GM23338 (cell line): ENCODE measurements around the gene UVRAG. TPM values are rescaled to one million over a fixed set of nuclear protein-coding genes. Genes with fewer than 3 reads are reported as not detected.

Source experiments
- ATAC-seq: fragments of 200-7000 bp; cut with Tn5 transposase; 3 replicates; pipeline ENCODE4 v1.9.1; 2020
- DNase-seq: peaks from one replicate; pipeline ENCODE4 v3.0.0-alpha.2; 2015; ENCODE audit warnings: low spot score
- H2AFZ ChIP-seq: fragments of 200-600 bp; sonication (generic); 2 replicates; pipeline ENCODE4 v1.8.0; 2016; ENCODE audit warnings: antibody characterized with exemption, mild to moderate bottlenecking, moderate library complexity
- H3F3A ChIP-seq: fragments of 200-600 bp; sonication (generic); replicated peaks from 2 replicates; pipeline ENCODE4 v1.8.0; 2017; ENCODE audit warnings: antibody characterized with exemption, mixed run types, low read depth
- H3K27ac ChIP-seq: fragments of 200-600 bp; sonication (generic); 2 replicates; pipeline ENCODE4 v1.6.1; 2016; ENCODE audit warnings: low read depth
- H3K27me3 ChIP-seq: fragments of 200-600 bp; sonication (generic); 2 replicates; pipeline ENCODE4 v1.8.0; 2016; ENCODE audit warnings: mild to moderate bottlenecking, mixed run types, moderate library complexity; ENCODE audit not compliant: insufficient read depth
- H3K36me3 ChIP-seq: fragments of 200-600 bp; sonication (generic); 2 replicates; pipeline ENCODE4 v1.8.0; 2016; ENCODE audit warnings: mild to moderate bottlenecking; ENCODE audit not compliant: insufficient read depth
- H3K4me1 ChIP-seq: fragments of 200-600 bp; sonication (generic); 2 replicates; pipeline ENCODE4 v1.8.0; 2016; ENCODE audit warnings: mild to moderate bottlenecking, moderate library complexity; ENCODE audit not compliant: insufficient read depth
- H3K4me2 ChIP-seq: fragments of 200-600 bp; sonication (generic); 2 replicates; pipeline ENCODE4 v1.7.1; 2017; ENCODE audit warnings: mixed run types
- H3K4me3 ChIP-seq: fragments of 200-600 bp; sonication (generic); 2 replicates; pipeline ENCODE4 v1.6.1; 2016; ENCODE audit warnings: mixed run types
- H3K79me2 ChIP-seq: fragments of 200-600 bp; sonication (generic); replicated peaks from 2 replicates; pipeline ENCODE4 v1.8.0; 2017; ENCODE audit warnings: mild to moderate bottlenecking; ENCODE audit not compliant: insufficient read depth
- H3K9me2 ChIP-seq: fragments of 200-600 bp; sonication (generic); 2 replicates; pipeline ENCODE4 v1.8.0; 2017; ENCODE audit not compliant: insufficient read depth
- H4K20me1 ChIP-seq: fragments of 200-600 bp; sonication (generic); replicated peaks from 2 replicates; pipeline ENCODE4 v1.8.0; 2017; ENCODE audit warnings: mild to moderate bottlenecking; ENCODE audit not compliant: insufficient read depth
- H3K27ac Mint-ChIP-seq: 2 replicates; pipeline ENCODE4 v1.8.0; 2020; ENCODE audit warnings: inconsistent platforms, mild to moderate bottlenecking, moderate library complexity, mixed read lengths
- H3K27me3 Mint-ChIP-seq: 3 replicates; pipeline ENCODE4 v1.8.0; 2022; ENCODE audit warnings: low read depth, mild to moderate bottlenecking, moderate library complexity, mixed read lengths, inconsistent platforms; ENCODE audit not compliant: insufficient read depth, poor library complexity
- H3K36me3 Mint-ChIP-seq: 3 replicates; pipeline ENCODE4 v1.8.0; 2021; ENCODE audit warnings: low read depth, mild to moderate bottlenecking, inconsistent platforms, moderate library complexity, mixed read lengths
- H3K4me1 Mint-ChIP-seq: 3 replicates; pipeline ENCODE4 v1.8.0; 2020; ENCODE audit warnings: mild to moderate bottlenecking, inconsistent platforms, mixed read lengths
- H3K4me3 Mint-ChIP-seq: 3 replicates; pipeline ENCODE4 v1.8.0; 2021; ENCODE audit warnings: moderate library complexity, mild to moderate bottlenecking, inconsistent platforms, mixed read lengths
- H3K9me3 Mint-ChIP-seq: 3 replicates; pipeline ENCODE4 v1.8.0; 2020; ENCODE audit warnings: moderate library complexity, mild to moderate bottlenecking, inconsistent platforms, mixed read lengths
- CREB1 ChIP-seq: fragments of 250-450 bp; sonication (Bioruptor Pico); IDR thresholded peaks from 2 replicates; pipeline ENCODE4 v1.5.0; 2020; ENCODE audit warnings: low read depth, mild to moderate bottlenecking, moderate library complexity
- CTCF ChIP-seq, 2 experiments: fragments of 200-600 bp in 1 of 2; sonication (generic) in 1 of 2; conservative IDR thresholded peaks; 2 replicates each; pipeline versions ENCODE4 v1.5.1 to v1.6.1; 2016 to 2017; ENCODE audit warnings: antibody characterized with exemption in 2 of 2, low read depth in 2 of 2, mild to moderate bottlenecking in 2 of 2, moderate library complexity in 1 of 2
- EZH2 ChIP-seq: fragments of 200-600 bp; sonication (generic); IDR thresholded peaks from one replicate; pipeline ENCODE4 v1.8.0; 2017; ENCODE audit warnings: antibody characterized with exemption, mild to moderate bottlenecking, low read depth; ENCODE audit not compliant: unreplicated experiment
- EZH2phosphoT487 ChIP-seq: fragments of 200-600 bp; sonication (generic); IDR thresholded peaks from one replicate; pipeline ENCODE4 v1.8.1; 2018; ENCODE audit warnings: antibody characterized with exemption; ENCODE audit not compliant: unreplicated experiment
- JUNB ChIP-seq: IDR thresholded peaks from one replicate; pipeline ENCODE4 v1.6.1; 2016; ENCODE audit warnings: antibody characterized with exemption; ENCODE audit not compliant: unreplicated experiment
- NANOG ChIP-seq: IDR thresholded peaks from 2 replicates; pipeline ENCODE4 v1.6.1; 2016; ENCODE audit warnings: antibody characterized with exemption, borderline replicate concordance
- POLR2AphosphoS5 ChIP-seq: IDR thresholded peaks from 2 replicates; pipeline ENCODE4 v1.6.1; 2016; ENCODE audit warnings: antibody characterized with exemption, low read depth
- STAT1 ChIP-seq: IDR thresholded peaks from one replicate; pipeline ENCODE4 v1.6.1; 2016; ENCODE audit warnings: antibody characterized with exemption; ENCODE audit not compliant: unreplicated experiment
- ZNF114 ChIP-seq: fragments of 250-450 bp; sonication (Bioruptor Pico); IDR thresholded peaks from 2 replicates; pipeline ENCODE4 v1.5.0; 2020; ENCODE audit warnings: mild to moderate bottlenecking, moderate library complexity
- ZNF331 ChIP-seq: fragments of 250-450 bp; sonication (Bioruptor Pico); IDR thresholded peaks from 2 replicates; pipeline ENCODE4 v1.5.0; 2020; ENCODE audit warnings: low read depth, mild to moderate bottlenecking, moderate library complexity
- polyA plus RNA-seq: library from polyadenylated mRNA; unstranded; fragments of >200 nt; fragmentation: Nextera tagmentation; extraction: Ambion mirVana; gene quantifications from 2 replicates; pipeline ENCODE4 v1.2.1, GENCODE V29; 2016
- total RNA-seq: library from RNA; depleted of rRNA; stranded (reverse); fragments of >200 nt; shearing (Covaris generic); gene quantifications from 2 replicates; pipeline ENCODE4 v1.2.3, GENCODE V29; 2014
- TF ChIP-seq, protein P1 (sequence below): IDR thresholded peaks from one replicate; pipeline ENCODE4 v1.6.1; 2018; ENCODE audit warnings: antibody characterized with exemption; ENCODE audit not compliant: unreplicated experiment
- TF ChIP-seq, protein P2 (sequence below): fragments of 250-450 bp; sonication (Bioruptor Pico); IDR thresholded peaks from 2 replicates; pipeline ENCODE4 v1.5.0; 2020; ENCODE audit warnings: mild to moderate bottlenecking, moderate library complexity
- TF ChIP-seq, protein P3 (sequence below): IDR thresholded peaks from 2 replicates; pipeline ENCODE4 v1.6.1; 2016; ENCODE audit warnings: antibody characterized with exemption

Gene UVRAG
- total and polyA plus RNA-seq, 2 experiments from 2014 or later, result 15.3 to 17.4 TPM

- Mint-ChIP-seq H3K27me3 (no peaks in the 10 kb centered on the region), H3K9me3 (peaks cover under 1% of the 10 kb centered on the region), H3K27ac (no peak overlapping the region), H3K4me3 (no peak overlapping the region), H3K36me3 (peaks cover 1% of the 10 kb centered on the region; the same call in 2 of the 3 replicates), H3K4me1 (no peaks in the 10 kb centered on the region)
- Histone ChIP-seq H3K9me2 (no peaks in the 10 kb centered on the region), H3F3A (no peaks in the 10 kb centered on the region), H3K4me2 (no peak overlapping the region), H3K4me1 (no peaks in the 10 kb centered on the region), H2AFZ (no peak overlapping the region), H3K79me2 (no peaks in the 10 kb centered on the region), H4K20me1 (no peaks in the 10 kb centered on the region), H3K27me3 (no peaks in the 10 kb centered on the region), H3K4me3 (no peak overlapping the region), H3K27ac (no peak overlapping the region), H3K36me3 (no peaks in the 10 kb centered on the region)
- TF ChIP-seq, protein P1, sequence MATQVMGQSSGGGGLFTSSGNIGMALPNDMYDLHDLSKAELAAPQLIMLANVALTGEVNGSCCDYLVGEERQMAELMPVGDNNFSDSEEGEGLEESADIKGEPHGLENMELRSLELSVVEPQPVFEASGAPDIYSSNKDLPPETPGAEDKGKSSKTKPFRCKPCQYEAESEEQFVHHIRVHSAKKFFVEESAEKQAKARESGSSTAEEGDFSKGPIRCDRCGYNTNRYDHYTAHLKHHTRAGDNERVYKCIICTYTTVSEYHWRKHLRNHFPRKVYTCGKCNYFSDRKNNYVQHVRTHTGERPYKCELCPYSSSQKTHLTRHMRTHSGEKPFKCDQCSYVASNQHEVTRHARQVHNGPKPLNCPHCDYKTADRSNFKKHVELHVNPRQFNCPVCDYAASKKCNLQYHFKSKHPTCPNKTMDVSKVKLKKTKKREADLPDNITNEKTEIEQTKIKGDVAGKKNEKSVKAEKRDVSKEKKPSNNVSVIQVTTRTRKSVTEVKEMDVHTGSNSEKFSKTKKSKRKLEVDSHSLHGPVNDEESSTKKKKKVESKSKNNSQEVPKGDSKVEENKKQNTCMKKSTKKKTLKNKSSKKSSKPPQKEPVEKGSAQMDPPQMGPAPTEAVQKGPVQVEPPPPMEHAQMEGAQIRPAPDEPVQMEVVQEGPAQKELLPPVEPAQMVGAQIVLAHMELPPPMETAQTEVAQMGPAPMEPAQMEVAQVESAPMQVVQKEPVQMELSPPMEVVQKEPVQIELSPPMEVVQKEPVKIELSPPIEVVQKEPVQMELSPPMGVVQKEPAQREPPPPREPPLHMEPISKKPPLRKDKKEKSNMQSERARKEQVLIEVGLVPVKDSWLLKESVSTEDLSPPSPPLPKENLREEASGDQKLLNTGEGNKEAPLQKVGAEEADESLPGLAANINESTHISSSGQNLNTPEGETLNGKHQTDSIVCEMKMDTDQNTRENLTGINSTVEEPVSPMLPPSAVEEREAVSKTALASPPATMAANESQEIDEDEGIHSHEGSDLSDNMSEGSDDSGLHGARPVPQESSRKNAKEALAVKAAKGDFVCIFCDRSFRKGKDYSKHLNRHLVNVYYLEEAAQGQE, result no peak
- TF ChIP-seq STAT1 (no peak), CTCF (conservative IDR thresholded peaks at IDR 0.05; ENCODE audit: low read depth in 2 of 2) (no peak), NANOG (no peak), JUNB (no peak), EZH2 (no peak), CREB1 (CRISPR knock-in tag) (no peak), POLR2AphosphoS5 (no peak), ZNF331 (CRISPR knock-in tag) (no peak), EZH2phosphoT487 (no peak), ZNF114 (no peak)
- TF ChIP-seq, protein P2, sequence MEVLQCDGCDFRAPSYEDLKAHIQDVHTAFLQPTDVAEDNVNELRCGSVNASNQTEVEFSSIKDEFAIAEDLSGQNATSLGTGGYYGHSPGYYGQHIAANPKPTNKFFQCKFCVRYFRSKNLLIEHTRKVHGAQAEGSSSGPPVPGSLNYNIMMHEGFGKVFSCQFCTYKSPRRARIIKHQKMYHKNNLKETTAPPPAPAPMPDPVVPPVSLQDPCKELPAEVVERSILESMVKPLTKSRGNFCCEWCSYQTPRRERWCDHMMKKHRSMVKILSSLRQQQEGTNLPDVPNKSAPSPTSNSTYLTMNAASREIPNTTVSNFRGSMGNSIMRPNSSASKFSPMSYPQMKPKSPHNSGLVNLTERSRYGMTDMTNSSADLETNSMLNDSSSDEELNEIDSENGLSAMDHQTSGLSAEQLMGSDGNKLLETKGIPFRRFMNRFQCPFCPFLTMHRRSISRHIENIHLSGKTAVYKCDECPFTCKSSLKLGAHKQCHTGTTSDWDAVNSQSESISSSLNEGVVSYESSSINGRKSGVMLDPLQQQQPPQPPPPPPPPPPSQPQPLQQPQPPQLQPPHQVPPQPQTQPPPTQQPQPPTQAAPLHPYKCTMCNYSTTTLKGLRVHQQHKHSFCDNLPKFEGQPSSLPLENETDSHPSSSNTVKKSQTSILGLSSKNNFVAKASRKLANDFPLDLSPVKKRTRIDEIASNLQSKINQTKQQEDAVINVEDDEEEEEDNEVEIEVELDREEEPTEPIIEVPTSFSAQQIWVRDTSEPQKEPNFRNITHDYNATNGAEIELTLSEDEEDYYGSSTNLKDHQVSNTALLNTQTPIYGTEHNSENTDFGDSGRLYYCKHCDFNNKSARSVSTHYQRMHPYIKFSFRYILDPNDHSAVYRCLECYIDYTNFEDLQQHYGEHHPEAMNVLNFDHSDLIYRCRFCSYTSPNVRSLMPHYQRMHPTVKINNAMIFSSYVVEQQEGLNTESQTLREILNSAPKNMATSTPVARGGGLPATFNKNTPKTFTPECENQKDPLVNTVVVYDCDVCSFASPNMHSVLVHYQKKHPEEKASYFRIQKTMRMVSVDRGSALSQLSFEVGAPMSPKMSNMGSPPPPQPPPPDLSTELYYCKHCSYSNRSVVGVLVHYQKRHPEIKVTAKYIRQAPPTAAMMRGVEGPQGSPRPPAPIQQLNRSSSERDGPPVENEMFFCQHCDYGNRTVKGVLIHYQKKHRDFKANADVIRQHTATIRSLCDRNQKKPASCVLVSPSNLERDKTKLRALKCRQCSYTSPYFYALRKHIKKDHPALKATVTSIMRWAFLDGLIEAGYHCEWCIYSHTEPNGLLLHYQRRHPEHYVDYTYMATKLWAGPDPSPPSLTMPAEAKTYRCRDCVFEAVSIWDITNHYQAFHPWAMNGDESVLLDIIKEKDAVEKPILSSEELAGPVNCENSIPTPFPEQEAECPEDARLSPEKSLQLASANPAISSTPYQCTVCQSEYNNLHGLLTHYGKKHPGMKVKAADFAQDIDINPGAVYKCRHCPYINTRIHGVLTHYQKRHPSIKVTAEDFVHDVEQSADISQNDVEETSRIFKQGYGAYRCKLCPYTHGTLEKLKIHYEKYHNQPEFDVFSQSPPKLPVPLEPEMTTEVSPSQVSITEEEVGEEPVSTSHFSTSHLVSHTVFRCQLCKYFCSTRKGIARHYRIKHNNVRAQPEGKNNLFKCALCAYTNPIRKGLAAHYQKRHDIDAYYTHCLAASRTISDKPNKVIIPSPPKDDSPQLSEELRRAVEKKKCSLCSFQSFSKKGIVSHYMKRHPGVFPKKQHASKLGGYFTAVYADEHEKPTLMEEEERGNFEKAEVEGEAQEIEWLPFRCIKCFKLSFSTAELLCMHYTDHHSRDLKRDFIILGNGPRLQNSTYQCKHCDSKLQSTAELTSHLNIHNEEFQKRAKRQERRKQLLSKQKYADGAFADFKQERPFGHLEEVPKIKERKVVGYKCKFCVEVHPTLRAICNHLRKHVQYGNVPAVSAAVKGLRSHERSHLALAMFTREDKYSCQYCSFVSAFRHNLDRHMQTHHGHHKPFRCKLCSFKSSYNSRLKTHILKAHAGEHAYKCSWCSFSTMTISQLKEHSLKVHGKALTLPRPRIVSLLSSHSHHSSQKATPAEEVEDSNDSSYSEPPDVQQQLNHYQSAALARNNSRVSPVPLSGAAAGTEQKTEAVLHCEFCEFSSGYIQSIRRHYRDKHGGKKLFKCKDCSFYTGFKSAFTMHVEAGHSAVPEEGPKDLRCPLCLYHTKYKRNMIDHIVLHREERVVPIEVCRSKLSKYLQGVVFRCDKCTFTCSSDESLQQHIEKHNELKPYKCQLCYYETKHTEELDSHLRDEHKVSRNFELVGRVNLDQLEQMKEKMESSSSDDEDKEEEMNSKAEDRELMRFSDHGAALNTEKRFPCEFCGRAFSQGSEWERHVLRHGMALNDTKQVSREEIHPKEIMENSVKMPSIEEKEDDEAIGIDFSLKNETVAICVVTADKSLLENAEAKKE (CRISPR knock-in tag), result no peak
- TF ChIP-seq, protein P3, sequence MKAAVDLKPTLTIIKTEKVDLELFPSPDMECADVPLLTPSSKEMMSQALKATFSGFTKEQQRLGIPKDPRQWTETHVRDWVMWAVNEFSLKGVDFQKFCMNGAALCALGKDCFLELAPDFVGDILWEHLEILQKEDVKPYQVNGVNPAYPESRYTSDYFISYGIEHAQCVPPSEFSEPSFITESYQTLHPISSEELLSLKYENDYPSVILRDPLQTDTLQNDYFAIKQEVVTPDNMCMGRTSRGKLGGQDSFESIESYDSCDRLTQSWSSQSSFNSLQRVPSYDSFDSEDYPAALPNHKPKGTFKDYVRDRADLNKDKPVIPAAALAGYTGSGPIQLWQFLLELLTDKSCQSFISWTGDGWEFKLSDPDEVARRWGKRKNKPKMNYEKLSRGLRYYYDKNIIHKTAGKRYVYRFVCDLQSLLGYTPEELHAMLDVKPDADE, result no peak
- ATAC-seq (no peak), DNase-seq (no peak)
Observed at GRCh38 chr11:75884321-75884720, 69.3 kb downstream of the UVRAG start.
